ENCODE data around the gene MSMO1. TPM values are rescaled to one million over a fixed set of nuclear protein-coding genes. Genes with fewer than 3 reads are reported as not detected.

Gene MSMO1
- total and polyA plus RNA-seq, 2 of the 8 experiments (the other 6 are each of a cell fraction or from before 2014, with no cell fraction given): 79.8 to 109 TPM

GRCh38 chr4:165360041-165360695 lies 32.7 kb downstream of the MSMO1 start:
- H2BK120ac ChIP-seq (replicated peaks; ENCODE audit: low read depth, low read length): no peak overlapping the region
- H3K4ac ChIP-seq (replicated peaks; ENCODE audit: insufficient read length, low read depth, low read length): no peak overlapping the region
- no peak overlapping the region for H3K56ac ChIP-seq (replicated peaks; ENCODE audit: insufficient read length, low read depth, low read length)
- no peak overlapping the region for H2BK15ac ChIP-seq (ENCODE audit: low read length)
- FAIRE-seq (no peak), DNase-seq (ENCODE audit: low read depth in 1 of 2, low spot score in 2 of 2) (no peak)
- no peaks in the 10 kb centered on the region for H3K79me2 ChIP-seq (ENCODE audit: control insufficient read depth in 1 of 2, insufficient read depth in 2 of 2, low read length in 2 of 2)
- no peaks in the 10 kb centered on the region for H3K27me3 ChIP-seq (replicated peaks in 1 of 4; ENCODE audit: control insufficient read depth in 3 of 4, extremely low read depth in 1 of 4, insufficient read depth in 3 of 4, low read length in 3 of 4)
- no peaks in the 10 kb centered on the region for H3K4me1 ChIP-seq (replicated peaks in 1 of 4; ENCODE audit: control insufficient read depth in 3 of 4, insufficient read depth in 4 of 4, low read length in 3 of 4)
- no peaks in the 10 kb centered on the region for H4K20me1 ChIP-seq (replicated peaks in 1 of 2; ENCODE audit: control insufficient read depth in 1 of 2, insufficient read depth in 2 of 2, low read length in 2 of 2)
- H2BK12ac ChIP-seq (ENCODE audit: low read depth, low read length): no peak overlapping the region
- no peak overlapping the region for H3K4me3 ChIP-seq (ENCODE audit: extremely low read depth in 1 of 4, insufficient read depth in 2 of 4, low read depth in 3 of 4, low read length in 4 of 4)
- no peaks in the 10 kb centered on the region for H3K36me3 ChIP-seq (ENCODE audit: control insufficient read depth in 2 of 4, insufficient read depth in 4 of 4, low read length in 3 of 4)
- H3K4me2 ChIP-seq (ENCODE audit: insufficient read depth in 1 of 2, low read depth in 2 of 2, low read length in 2 of 2): no peak overlapping the region
- H3K9ac ChIP-seq (replicated peaks in 1 of 4; ENCODE audit: extremely low read depth in 1 of 4, low read depth in 3 of 4, low read length in 3 of 4): peak overlapping the region in 1 of 4 experiments; percentile 34; a peak in 1 of 7 replicates
- H2BK20ac ChIP-seq (ENCODE audit: low read length): no peak overlapping the region
- no peaks in the 10 kb centered on the region for H3K9me3 ChIP-seq (ENCODE audit: insufficient read depth in 2 of 2, low read depth in 1 of 2, low read length in 1 of 2)
- no peak overlapping the region for H4K8ac ChIP-seq (ENCODE audit: extremely low read depth, insufficient read depth, low read length)
- H3K18ac ChIP-seq (ENCODE audit: extremely low read depth, low read length): no peak overlapping the region
- H2AK5ac ChIP-seq (ENCODE audit: low read depth, low read length): no peak overlapping the region
- H3K23ac ChIP-seq (ENCODE audit: insufficient read length): no peak overlapping the region
- ChIA-PET POLR2A (ENCODE audit: partially characterized antibody) (no interaction called here), CTCF (ENCODE audit: partially characterized antibody) (interaction anchor here (0.5 to 3.4 kb wide), 8 partner anchors 9 to 229 kb away, joined by 3 to 14 read pairs (median 4); no protein-coding TSS in a partner anchor)
- no peak overlapping the region for H2AFZ ChIP-seq (ENCODE audit: low read length)
- H3K27ac ChIP-seq (ENCODE audit: low read depth, low read length): no peak overlapping the region
- H3K23me2 ChIP-seq (ENCODE audit: low read depth, low read length): peaks cover 3% of the 10 kb centered on the region; the same call in 1 of the 2 replicates
- no peak overlapping the region for H2BK5ac ChIP-seq (ENCODE audit: low read depth, low read length)
- no peaks in the 10 kb centered on the region for H3K79me1 ChIP-seq (ENCODE audit: low read depth, low read length)
- no peak overlapping the region for H3K14ac ChIP-seq (ENCODE audit: insufficient read length)
- H4K5ac ChIP-seq (ENCODE audit: insufficient read length, low read depth, low read length): no peak overlapping the region
- 95% methylated on average over 6 of the region's 6 CpGs; no CpG with 5 or more reads in 1 of the 2 experiments for WGBS, 2 experiments (ENCODE audit: extremely low coverage in 1 of 2, insufficient coverage in 1 of 2, insufficient read length in 1 of 2, insufficient replicate concordance in 2 of 2, low coverage in 1 of 2, low lambda C conversion rate in 2 of 2, missing lambda C conversion rate in 1 of 2)
- no peak overlapping the region for H4K91ac ChIP-seq (replicated peaks; ENCODE audit: insufficient read length, low read length)
- TF ChIP-seq ATF2 (IDR thresholded peaks at IDR 0.05; ENCODE audit: low read length) (no peak), JUND (IDR thresholded peaks at IDR 0.05; ENCODE audit: low read length) (no peak), RXRA (IDR thresholded peaks at IDR 0.05; ENCODE audit: insufficient read depth, low read depth, low read length) (no peak), SAP30 (IDR thresholded peaks at IDR 0.05; ENCODE audit: insufficient read depth, insufficient replicate concordance, low read length) (no peak), GTF2F1 (IDR thresholded peaks at IDR 0.05; ENCODE audit: borderline replicate concordance, low read depth, low read length) (no peak), EGR1 (IDR thresholded peaks at IDR 0.05; ENCODE audit: borderline replicate concordance, low read depth, low read length) (no peak), SP4 (IDR thresholded peaks at IDR 0.05; ENCODE audit: low read length) (no peak)
